HCT116 (cell line): ENCODE data around the gene CCDC142. TPM values are rescaled to one million over a fixed set of nuclear protein-coding genes. Genes with fewer than 3 reads are reported as not detected.

ENCODE experiments used
- ATAC-seq: fragments of 200-7000 bp; cut with Tn5 transposase; 2 replicates; pipeline ENCODE4 v1.9.1; 2020; ENCODE audit warnings: mild to moderate bottlenecking, moderate library complexity
- BruUV-seq: library from RNA; stranded (reverse); fragments of 400-500 nt; replicated peaks from 2 replicates; lab custom pipeline; 2021; lab: Mats Ljungman, UMichigan
- CTCF ChIA-PET: fragments of 300-600 bp; sonication (Branson Sonifier 250); formaldehyde crosslinking; loops from one replicate; lab custom pipeline; 2021; ENCODE audit warnings: antibody characterized with exemption; lab: Charles Lee
- POLR2A ChIA-PET: fragments of 300-600, 350-600 bp; sonication (Branson Sonifier 250); formaldehyde crosslinking; loops from one replicate; lab custom pipeline; 2021; ENCODE audit warnings: antibody characterized with exemption; lab: Charles Lee
- RAD21 ChIA-PET, 2 experiments: fragments of 300-600 bp; sonication (Branson Sonifier 250); formaldehyde crosslinking; loops; one replicate each; lab custom pipeline; 2023; ENCODE audit warnings: low total read pairs in 2 of 2; ENCODE audit not compliant: uncharacterized antibody in 2 of 2, unreplicated experiment in 2 of 2, low non-redundant PET in 1 of 2; lab: Charles Lee
- DNase-seq: peaks from one replicate; pipeline ENCODE4 v3.0.0-alpha.2; 2010; ENCODE audit warnings: low read depth, low spot score
- H2AFZ ChIP-seq: fragments of 200-600 bp; shearing (Covaris generic), sonication (generic); 2 replicates; pipeline ENCODE4 v1.6.1; 2017; ENCODE audit warnings: low read depth, mixed run types, mixed read lengths, antibody characterized with exemption, low read length; ENCODE audit not compliant: poor library complexity, severe bottlenecking
- H3K27ac ChIP-seq: 2 replicates; pipeline ENCODE4 v1.5.1; 2012; ENCODE audit warnings: low read depth, low read length
- H3K27me3 ChIP-seq: fragments of 200-600 bp; sonication (generic); 2 replicates; pipeline ENCODE4 v1.6.1; 2016; ENCODE audit warnings: mixed run types, low read length, mixed read lengths; ENCODE audit not compliant: insufficient read depth
- H3K36me3 ChIP-seq, 2 experiments: fragments of 200-500 bp in 1 of 2; fragments of 200-600 bp in 1 of 2; sonication (Bioruptor generic) in 1 of 2; sonication (generic) in 1 of 2; 2 replicates each; pipeline versions ENCODE4 v1.5.1 to v1.6.1; 2014 to 2016; ENCODE audit warnings: low read length in 2 of 2, inconsistent platforms in 1 of 2, mixed read lengths in 1 of 2, mixed run types in 1 of 2; ENCODE audit not compliant: insufficient read depth in 2 of 2, control insufficient read depth in 1 of 2
- H3K4me1 ChIP-seq, 2 experiments: fragments of 200-600 bp in 1 of 2; sonication (generic) in 1 of 2; 2 replicates each; pipeline versions ENCODE4 v1.5.1 to v1.6.1; 2012 to 2017; ENCODE audit warnings: low read length in 2 of 2, inconsistent platforms in 1 of 2, mild to moderate bottlenecking in 1 of 2, mixed read lengths in 1 of 2, mixed run types in 1 of 2, moderate library complexity in 1 of 2; ENCODE audit not compliant: insufficient read depth in 2 of 2, control insufficient read depth in 1 of 2
- H3K4me2 ChIP-seq: fragments of 200-600 bp; sonication (generic); 2 replicates; pipeline ENCODE4 v1.6.1; 2017; ENCODE audit warnings: mixed run types, low read length, mixed read lengths
- H3K4me3 ChIP-seq, 2 experiments: fragments of 200-600 bp in 1 of 2; sonication (generic) in 1 of 2; replicated peaks in 1 of 2; 2 replicates each; pipeline ENCODE4 v1.5.1; 2011 to 2016; ENCODE audit warnings: low read length in 2 of 2, control low read depth in 1 of 2, low read depth in 1 of 2, mild to moderate bottlenecking in 1 of 2, mixed read lengths in 1 of 2, mixed run types in 1 of 2
- H3K79me2 ChIP-seq: fragments of 200-600 bp; sonication (generic); 2 replicates; pipeline ENCODE4 v1.6.1; 2017; ENCODE audit warnings: mild to moderate bottlenecking, mixed run types, low read length, moderate library complexity, mixed read lengths; ENCODE audit not compliant: insufficient read depth
- H3K9ac ChIP-seq: fragments of 200-600 bp; sonication (generic); 2 replicates; pipeline ENCODE4 v1.6.1; 2016; ENCODE audit warnings: low read length, mixed read lengths
- H3K9me2 ChIP-seq: fragments of 200-600 bp; sonication (generic), shearing (Covaris generic); 2 replicates; pipeline ENCODE4 v1.6.1; 2017; ENCODE audit warnings: mixed run types, mild to moderate bottlenecking, moderate library complexity; ENCODE audit not compliant: insufficient read depth
- H3K9me3 ChIP-seq, 2 experiments: fragments of 200-500 bp in 1 of 2; fragments of 200-600 bp in 1 of 2; sonication (Bioruptor generic) in 1 of 2; sonication (generic) in 1 of 2; 2 replicates each; pipeline ENCODE4 v1.6.1; 2014 to 2017; ENCODE audit warnings: low read length in 2 of 2, mixed read lengths in 2 of 2, inconsistent platforms in 1 of 2, low read depth in 1 of 2, mild to moderate bottlenecking in 1 of 2, mixed run types in 1 of 2, moderate library complexity in 1 of 2; ENCODE audit not compliant: control insufficient read depth in 1 of 2, insufficient read depth in 1 of 2
- H4K20me1 ChIP-seq: fragments of 200-600 bp; sonication (generic), shearing (Covaris generic); 2 replicates; pipeline ENCODE4 v1.6.1; 2017; ENCODE audit warnings: mixed run types, mild to moderate bottlenecking, moderate library complexity; ENCODE audit not compliant: insufficient read depth
- ELF1 ChIP-seq: IDR thresholded peaks from 2 replicates; pipeline ENCODE4 v1.6.1; 2012; ENCODE audit warnings: low read depth, borderline replicate concordance
- FOSL1 ChIP-seq: IDR thresholded peaks from 2 replicates; pipeline ENCODE4 v1.6.1; 2012; ENCODE audit warnings: low read depth
- SIN3A ChIP-seq: IDR thresholded peaks from 2 replicates; pipeline ENCODE4 v1.6.1; 2012; ENCODE audit warnings: low read depth
- SRF ChIP-seq: IDR thresholded peaks from 2 replicates; pipeline ENCODE4 v1.6.1; 2012; ENCODE audit warnings: low read depth
- intact Hi-C: fragments of 100-400 bp; cut with micrococcal nuclease; formaldehyde crosslinking; loops from 2 replicates; pipeline ENCODE4 v1.10.0; 2022
- total RNA-seq: library from RNA; stranded (reverse); gene quantifications from one replicate; pipeline ENCODE4 v1.2.1, GENCODE V29; 2021; ENCODE audit not compliant: unreplicated experiment
- TF ChIP-seq, protein P1 (sequence below): IDR thresholded peaks from 2 replicates; pipeline ENCODE4 v1.6.1; 2012; ENCODE audit warnings: low read depth

Gene CCDC142
- total RNA-seq, 1 experiment from 2014 or later: 15.0 TPM

- DNase-seq (no peak), ATAC-seq (no peak)
- no peaks in the 10 kb centered on the region for H3K9me3 ChIP-seq
- H3K4me2 ChIP-seq: no peak overlapping the region
- no peak overlapping the region for H2AFZ ChIP-seq
- no peak overlapping the region for H3K9ac ChIP-seq
- BruUV-seq: no TSS peak
- peaks cover 75% of the 10 kb centered on the region for H3K79me2 ChIP-seq
- intact Hi-C loops: no loop called here
- no peaks in the 10 kb centered on the region for H3K9me2 ChIP-seq
- H4K20me1 ChIP-seq: no peaks in the 10 kb centered on the region; the same call in 1 of the 2 replicates
- ChIA-PET RAD21 (no interaction called here), POLR2A (no interaction called here), CTCF (no interaction called here)
- TF ChIP-seq ELF1 (no peak), FOSL1 (no peak), SIN3A (no peak), SRF (no peak)
- TF ChIP-seq, protein P1, sequence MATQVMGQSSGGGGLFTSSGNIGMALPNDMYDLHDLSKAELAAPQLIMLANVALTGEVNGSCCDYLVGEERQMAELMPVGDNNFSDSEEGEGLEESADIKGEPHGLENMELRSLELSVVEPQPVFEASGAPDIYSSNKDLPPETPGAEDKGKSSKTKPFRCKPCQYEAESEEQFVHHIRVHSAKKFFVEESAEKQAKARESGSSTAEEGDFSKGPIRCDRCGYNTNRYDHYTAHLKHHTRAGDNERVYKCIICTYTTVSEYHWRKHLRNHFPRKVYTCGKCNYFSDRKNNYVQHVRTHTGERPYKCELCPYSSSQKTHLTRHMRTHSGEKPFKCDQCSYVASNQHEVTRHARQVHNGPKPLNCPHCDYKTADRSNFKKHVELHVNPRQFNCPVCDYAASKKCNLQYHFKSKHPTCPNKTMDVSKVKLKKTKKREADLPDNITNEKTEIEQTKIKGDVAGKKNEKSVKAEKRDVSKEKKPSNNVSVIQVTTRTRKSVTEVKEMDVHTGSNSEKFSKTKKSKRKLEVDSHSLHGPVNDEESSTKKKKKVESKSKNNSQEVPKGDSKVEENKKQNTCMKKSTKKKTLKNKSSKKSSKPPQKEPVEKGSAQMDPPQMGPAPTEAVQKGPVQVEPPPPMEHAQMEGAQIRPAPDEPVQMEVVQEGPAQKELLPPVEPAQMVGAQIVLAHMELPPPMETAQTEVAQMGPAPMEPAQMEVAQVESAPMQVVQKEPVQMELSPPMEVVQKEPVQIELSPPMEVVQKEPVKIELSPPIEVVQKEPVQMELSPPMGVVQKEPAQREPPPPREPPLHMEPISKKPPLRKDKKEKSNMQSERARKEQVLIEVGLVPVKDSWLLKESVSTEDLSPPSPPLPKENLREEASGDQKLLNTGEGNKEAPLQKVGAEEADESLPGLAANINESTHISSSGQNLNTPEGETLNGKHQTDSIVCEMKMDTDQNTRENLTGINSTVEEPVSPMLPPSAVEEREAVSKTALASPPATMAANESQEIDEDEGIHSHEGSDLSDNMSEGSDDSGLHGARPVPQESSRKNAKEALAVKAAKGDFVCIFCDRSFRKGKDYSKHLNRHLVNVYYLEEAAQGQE: no peak
- peaks cover 15 to 32% of the 10 kb centered on the region in 2 experiments for H3K4me1 ChIP-seq
- H3K36me3 ChIP-seq: peaks cover 0 to 13% of the 10 kb centered on the region in 2 experiments; a peak in 1 of 4 replicates
- H3K27me3 ChIP-seq: no peaks in the 10 kb centered on the region
- H3K27ac ChIP-seq: no peak overlapping the region
- no peak overlapping the region for H3K4me3 ChIP-seq
These were observed 44.5 kb downstream of the CCDC142 start for GRCh38 chr2:74438248-74438647.
